C4-2B (cell line): ENCODE results near the gene HYAL3.

Experiments used
- H3K27ac ChIP-seq: fragments of 450-650 bp; 2 replicates; pipeline ENCODE4 v1.5.1; 2017
- ZFX ChIP-seq: fragments of 450-650 bp; IDR thresholded peaks from 2 replicates; pipeline ENCODE4 v1.6.1; 2017
- TF ChIP-seq, protein P1 (sequence below): fragments of 450-650 bp; conservative IDR thresholded peaks from 2 replicates; pipeline ENCODE4 v1.5.1; 2017; ENCODE audit warnings: mild to moderate bottlenecking

HYAL3 gene

DNA sequence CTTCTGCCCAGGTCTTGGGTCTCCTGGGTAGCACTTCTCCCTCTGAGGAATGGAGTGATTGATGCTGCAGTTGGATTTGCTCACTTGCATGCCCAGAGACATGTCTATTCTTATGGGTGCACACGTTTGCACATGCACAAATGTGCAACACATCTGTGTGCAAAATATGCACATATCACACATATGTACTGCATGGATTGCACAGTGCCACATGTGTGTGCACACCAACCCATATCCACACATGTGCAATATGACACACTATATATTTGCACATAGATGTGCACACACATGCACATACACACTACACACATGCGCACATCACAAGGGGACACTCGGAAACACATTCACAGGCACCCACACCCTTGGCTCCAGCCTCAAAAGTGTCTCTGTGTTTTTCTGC lies 30.9 kb downstream of the HYAL3 start:
- H3K27ac ChIP-seq: no peak overlapping the region
- TF ChIP-seq, protein P1, sequence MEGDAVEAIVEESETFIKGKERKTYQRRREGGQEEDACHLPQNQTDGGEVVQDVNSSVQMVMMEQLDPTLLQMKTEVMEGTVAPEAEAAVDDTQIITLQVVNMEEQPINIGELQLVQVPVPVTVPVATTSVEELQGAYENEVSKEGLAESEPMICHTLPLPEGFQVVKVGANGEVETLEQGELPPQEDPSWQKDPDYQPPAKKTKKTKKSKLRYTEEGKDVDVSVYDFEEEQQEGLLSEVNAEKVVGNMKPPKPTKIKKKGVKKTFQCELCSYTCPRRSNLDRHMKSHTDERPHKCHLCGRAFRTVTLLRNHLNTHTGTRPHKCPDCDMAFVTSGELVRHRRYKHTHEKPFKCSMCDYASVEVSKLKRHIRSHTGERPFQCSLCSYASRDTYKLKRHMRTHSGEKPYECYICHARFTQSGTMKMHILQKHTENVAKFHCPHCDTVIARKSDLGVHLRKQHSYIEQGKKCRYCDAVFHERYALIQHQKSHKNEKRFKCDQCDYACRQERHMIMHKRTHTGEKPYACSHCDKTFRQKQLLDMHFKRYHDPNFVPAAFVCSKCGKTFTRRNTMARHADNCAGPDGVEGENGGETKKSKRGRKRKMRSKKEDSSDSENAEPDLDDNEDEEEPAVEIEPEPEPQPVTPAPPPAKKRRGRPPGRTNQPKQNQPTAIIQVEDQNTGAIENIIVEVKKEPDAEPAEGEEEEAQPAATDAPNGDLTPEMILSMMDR: no peak
- TF ChIP-seq ZFX: no peak

DNA sequence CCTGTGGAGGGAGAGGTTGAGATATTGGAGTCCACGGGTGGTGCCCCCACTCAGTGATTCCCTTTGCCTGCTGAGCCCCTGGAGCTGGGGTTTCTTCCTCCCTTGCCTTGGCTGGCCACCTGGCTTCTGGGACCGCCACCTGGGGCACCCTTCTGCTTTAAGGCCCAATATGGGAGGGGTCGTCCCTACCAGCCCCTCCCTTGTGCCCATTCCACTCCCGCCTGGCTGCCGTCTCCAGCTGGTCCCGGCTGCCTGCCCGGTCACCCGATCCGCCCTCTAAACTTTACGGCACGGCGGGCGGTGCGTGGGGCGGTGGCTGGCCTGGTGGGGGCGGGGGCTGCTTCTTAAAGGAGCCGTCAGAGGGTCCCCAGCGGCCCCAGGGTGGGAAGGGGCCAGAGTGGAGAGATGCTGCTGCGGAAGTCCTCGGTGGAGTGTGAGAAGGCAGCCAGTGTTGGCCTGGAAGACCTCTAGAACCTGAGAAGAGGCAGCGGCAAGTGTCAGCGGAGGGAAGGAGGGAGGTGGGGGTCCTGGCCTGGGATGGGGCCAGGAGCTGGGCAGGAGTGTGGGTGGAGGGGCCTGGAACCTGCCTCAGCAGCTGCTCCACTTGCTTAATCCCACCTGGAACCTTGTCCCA lies 31.8 kb downstream of the HYAL3 start:
- TF ChIP-seq ZFX: no peak
- TF ChIP-seq, protein P1: no peak
- H3K27ac ChIP-seq: peak overlapping the region; percentile 18

DNA sequence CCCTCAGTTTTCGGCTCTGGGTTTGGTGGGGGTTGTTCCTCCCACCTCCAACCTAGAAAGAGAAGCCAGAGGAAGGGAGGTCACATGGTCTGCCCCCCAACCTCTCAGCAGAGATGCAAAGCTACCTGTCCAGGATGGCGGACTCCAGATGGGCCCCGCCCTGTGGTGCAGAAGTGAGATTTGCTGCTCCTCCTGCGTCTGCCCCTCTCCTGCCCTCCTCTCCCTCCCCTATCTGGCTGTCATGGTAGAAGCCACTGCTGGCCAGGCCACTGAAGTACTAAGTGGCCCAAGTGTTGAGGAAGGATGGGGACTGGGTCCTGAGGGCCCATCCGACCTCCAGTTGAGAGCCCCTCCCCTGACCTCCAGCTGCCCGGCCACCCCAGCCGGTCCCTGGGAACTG lies 32.4 kb downstream of the HYAL3 start:
- TF ChIP-seq, protein P1: no peak
- no peak for TF ChIP-seq ZFX
- peak overlapping the region; percentile 18 for H3K27ac ChIP-seq

DNA sequence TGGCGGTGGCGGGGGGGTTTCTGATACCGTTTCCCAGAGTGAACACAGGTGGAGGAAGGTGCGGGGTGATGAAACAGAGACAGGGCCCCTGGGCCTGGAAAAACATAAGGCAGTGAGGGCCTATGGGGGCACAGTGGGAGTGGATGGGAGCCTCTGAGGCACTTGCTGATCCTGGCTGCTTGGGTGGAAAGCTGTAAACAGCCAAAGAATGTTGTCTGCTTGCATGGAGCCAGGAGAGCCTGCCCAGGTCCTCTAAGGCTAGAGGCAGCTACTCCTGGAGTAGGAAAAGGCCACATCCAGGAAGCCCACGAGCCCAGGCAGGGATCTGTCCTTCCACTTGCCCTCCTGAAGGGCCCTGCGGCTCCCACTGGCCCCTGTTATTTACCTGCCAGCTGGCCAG lies 33.2 kb downstream of the HYAL3 start:
- no peak overlapping the region for H3K27ac ChIP-seq

DNA sequence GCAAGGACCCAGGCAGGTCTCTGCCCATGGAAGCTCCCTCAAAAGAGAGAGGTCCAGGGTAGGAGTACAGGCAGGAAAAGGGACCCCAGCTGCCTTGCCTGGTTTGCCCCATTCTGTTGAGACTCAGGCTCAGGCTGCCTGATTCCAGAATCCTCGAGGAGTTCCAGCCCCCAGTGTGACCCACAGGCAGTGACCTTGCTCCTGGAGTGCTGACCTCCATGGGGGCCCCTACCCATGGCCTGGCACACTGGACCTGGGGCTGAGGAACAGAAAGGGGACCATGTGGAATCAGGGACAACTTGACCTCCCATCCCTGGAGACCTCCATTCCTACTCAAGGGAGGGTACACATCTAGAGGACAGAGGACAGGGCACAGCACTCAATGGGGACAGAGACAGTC lies 33.6 kb downstream of the HYAL3 start:
- TF ChIP-seq, protein P1: no peak
- no peak for TF ChIP-seq ZFX
- no peak overlapping the region for H3K27ac ChIP-seq

More for the DNA sequence above, 33.2 kb downstream of the HYAL3 start:
- TF ChIP-seq ZFX: no peak
- TF ChIP-seq, protein P1: no peak

DNA sequence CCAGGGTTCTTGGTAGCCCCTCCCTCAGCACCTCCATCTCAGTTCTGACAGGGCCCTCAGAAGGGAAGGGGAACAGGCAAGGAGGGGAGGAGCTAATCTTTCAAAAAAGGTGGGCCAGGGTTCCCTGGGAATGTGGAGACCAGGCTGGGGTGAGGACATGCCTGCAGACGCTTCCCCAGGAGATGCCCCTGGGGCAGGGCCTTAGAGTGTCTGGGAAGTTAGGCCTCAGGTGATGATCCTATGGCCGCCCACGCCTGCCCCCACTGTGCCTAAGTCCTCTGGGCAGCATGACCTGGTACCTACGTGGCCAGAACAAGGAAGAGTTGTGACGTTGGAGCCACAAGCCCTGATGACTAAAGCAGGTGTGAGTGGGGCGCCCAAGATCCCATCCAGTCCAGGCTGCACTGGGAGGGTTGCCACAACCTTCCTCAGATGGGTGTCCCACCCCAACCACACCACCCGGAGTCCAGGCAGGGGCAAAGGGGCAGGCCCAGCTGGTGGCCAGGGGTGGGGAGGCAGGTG lies 34.2 kb downstream of the HYAL3 start:
- TF ChIP-seq ZFX: no peak
- TF ChIP-seq, protein P1: no peak
- no peak overlapping the region for H3K27ac ChIP-seq

DNA sequence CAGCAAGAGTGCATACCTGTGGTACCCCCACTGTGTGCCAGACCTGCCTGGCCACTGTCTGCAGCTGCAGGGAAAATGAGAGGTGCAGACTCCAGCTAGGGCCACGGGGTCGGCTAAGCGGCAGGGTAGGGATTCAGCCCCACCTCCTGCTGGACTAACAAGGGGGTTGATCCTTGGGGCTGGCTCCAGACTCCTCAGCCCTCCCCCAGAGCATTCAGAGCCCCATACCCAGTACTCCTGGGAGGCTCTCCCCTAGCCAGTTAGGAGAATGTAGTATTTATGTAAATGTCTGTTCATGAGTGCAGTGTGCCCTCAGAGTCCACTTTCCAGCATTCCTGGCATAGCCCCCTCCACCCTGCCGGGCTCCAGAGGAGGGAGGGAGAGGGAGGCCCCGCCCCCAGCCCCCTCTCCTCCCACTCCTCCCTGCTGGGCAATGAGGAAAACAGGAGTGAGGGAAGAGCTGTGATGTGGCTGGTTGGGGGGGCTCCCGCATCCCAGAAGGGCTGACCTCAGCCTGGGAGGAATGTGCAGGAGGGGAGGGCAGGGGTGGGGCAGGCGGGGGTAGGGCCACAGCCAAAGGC lies 34.7 kb downstream of the HYAL3 start:
- no peak overlapping the region for H3K27ac ChIP-seq

More for the DNA sequence above, 34.7 kb downstream of the HYAL3 start:
- no peak for TF ChIP-seq ZFX
- TF ChIP-seq, protein P1: no peak
